GM12801 (cell line): ENCODE data around the gene UBXN7.

Experiments
- TF ChIP-seq, protein P1 (sequence below): IDR thresholded peaks from one replicate; pipeline ENCODE4 v1.5.1; 2011; ENCODE audit warnings: control low read depth; ENCODE audit not compliant: insufficient read length; ENCODE audit errors: extremely low read depth

UBXN7 gene

DNA sequence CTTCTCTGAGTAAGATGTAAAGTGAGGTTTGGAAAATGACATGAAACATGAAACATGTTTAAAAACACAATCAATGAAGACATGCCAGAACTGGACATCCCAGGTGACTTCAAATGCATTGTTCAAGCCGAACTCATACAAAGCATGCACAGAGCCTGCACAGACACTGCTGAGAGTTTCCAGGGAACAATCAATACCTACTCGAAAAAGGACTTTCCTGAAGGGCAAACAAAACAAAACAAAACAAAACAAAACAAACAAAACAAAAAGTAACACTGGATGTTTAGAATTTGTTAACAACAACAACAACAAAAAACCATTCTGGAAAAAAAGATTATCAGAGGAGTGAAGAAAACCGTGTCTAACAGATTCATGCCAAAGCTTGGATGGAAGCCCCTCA, 83.5 kb downstream of the UBXN7 start:
- TF ChIP-seq, protein P1, sequence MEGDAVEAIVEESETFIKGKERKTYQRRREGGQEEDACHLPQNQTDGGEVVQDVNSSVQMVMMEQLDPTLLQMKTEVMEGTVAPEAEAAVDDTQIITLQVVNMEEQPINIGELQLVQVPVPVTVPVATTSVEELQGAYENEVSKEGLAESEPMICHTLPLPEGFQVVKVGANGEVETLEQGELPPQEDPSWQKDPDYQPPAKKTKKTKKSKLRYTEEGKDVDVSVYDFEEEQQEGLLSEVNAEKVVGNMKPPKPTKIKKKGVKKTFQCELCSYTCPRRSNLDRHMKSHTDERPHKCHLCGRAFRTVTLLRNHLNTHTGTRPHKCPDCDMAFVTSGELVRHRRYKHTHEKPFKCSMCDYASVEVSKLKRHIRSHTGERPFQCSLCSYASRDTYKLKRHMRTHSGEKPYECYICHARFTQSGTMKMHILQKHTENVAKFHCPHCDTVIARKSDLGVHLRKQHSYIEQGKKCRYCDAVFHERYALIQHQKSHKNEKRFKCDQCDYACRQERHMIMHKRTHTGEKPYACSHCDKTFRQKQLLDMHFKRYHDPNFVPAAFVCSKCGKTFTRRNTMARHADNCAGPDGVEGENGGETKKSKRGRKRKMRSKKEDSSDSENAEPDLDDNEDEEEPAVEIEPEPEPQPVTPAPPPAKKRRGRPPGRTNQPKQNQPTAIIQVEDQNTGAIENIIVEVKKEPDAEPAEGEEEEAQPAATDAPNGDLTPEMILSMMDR: no peak

DNA sequence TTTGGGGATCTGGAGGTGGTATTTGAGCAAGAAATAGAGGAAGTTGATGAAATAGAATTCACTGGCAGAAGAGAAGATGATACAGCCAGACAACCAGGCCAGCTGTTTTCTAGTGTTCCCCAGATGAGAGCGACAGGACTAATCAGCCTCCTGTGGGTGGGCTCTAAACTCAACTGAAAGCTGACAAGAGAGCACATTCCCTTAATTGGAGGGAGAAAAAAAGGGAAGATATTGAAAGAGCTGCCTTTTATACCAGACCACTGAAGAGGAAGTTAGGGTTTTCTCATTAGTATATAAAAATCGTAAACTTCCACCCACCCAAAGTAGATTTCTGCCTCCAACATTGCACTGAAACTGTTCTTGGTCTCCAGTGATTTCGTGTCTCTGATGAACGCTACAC, 87.6 kb downstream of the UBXN7 start:
- TF ChIP-seq, protein P1: no peak

DNA sequence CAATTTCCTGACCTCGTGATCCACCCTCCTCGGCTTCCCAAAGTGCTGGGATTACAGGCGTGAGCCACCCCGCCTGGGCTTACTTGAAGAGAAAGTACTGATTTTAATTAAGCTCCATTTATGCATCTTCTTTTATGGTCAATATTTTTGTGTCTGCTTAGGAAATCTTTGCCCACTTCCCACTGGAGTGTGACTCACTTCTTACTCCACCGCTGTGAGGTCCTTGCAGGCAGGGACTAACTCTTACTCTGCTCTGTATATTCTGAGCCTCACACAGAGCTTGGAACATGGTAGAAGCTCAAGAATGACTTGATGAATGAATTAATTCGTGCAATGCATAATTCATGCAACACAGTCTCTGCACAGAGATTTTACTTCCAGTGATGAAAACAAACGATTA, 91.1 kb downstream of the UBXN7 start:
- TF ChIP-seq, protein P1: no peak

DNA sequence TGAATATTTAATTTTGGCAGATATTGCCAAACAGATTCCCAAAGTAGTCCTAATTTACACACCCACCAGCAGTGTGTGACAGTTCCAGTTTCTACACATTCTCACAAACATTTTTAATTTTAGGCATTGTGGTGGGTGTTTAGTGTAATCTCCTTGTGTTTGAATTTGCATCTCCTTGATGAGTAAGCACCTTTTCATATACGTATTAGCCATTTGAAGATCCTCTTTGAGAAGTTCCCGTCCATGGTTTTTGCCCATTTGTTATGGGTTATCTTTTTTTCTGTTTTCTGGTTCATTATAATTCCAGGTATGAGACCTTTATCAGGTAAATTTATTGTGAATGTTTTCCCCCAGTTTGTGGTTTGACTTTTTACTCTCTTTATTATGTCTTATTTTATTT, 91.8 kb downstream of the UBXN7 start:
- TF ChIP-seq, protein P1: no peak

DNA sequence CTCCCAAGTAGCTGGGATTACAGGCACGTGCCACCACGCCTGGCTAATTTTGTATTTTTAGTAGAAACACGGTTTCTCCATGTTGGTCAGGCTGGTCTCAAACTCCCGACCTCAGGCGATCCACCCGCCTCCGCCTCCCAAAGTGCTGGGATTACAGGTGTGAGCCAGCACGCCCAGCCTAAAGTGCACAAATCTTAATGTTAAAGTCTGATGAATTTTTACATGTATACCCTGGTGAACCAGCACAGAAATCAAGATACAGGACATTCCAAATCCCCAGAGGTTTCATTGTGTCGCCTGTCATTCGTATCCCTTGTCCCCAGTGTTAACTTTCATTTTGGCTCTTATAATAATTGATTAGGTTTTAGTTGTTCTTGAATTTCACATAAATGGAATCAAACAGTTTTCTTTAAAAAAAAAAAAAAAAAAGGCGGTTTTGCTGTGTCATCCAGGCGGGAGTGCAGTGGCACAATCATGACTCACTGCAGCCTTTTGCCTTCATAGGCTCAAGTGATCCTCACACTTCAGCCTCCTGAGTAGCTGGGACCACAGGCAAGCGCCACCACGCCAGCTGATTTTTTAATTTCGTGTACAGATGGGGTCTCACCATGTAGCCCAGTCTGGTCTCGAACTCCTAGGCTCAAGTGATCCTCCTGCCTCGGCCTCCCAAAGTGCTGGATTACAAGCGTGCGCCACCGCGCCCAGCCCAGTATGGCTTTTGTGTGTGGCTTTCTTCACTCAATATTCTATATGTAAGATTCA, 92.6 kb downstream of the UBXN7 start:
- TF ChIP-seq, protein P1: no peak

DNA sequence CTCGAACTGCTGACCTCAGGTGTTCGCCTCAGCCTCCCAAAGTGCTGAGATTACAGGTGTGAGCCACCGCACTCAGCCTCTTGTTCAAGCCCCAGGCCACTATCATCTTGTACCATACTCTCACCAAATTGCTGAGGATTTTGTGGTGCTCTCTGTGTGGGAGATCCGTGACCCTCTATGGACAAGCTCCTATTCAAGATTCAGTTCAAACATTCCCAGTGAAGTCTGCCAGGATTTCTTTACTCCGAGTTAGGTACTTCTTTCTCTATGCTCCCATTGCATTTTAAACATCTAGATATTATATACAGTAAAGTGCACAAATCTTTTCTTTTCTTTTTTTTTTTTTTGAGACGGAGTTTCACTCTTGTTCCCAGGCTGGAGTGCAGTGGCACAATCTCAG, 93.2 kb downstream of the UBXN7 start:
- TF ChIP-seq, protein P1: no peak

DNA sequence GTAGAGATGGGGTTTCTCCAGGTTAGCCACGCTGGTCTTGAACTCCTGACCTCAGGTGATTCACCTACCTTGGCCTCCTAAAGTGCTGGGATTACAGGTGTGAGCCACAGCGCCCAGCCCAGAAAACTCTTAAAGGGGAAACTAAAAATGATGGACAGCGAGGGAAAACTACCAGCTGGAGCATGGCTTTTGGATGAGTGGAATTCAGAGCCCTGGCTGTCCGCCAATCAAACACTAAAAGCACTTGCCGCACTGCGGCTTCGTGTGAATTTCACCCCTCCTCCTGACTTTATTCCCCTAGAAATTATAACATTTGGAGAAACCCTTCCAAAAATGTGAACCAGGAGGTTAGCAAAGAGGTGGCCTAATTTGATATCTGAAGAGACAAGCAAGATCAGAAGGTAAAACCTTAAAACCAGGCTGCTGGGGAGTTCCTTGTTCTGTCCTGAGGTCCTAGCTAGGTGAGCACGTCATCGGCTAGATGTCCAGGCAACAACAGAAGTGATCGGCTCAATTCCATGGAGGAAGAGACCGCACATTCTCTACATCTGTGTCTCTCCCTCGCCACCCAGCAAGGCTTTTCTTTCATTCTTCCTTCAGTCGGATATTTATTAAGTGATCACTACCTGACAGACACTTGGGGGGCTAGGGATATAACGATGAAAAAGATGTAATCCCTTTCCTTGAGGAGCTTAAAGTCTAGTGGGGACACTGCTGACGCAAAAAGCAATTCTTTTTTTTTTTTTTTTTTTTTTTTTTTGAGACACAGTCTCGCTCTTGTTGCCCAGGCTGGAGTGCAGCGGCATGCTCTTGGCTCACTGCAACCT, 95.7 kb downstream of the UBXN7 start:
- TF ChIP-seq, protein P1: no peak
